Hepatocyte (in vitro differentiated cells): ENCODE results near the gene MEFV. TPM values are rescaled to one million over a fixed set of nuclear protein-coding genes. Genes with fewer than 3 reads are reported as not detected.

Experiments used
- DNase-seq: peaks from one replicate; pipeline ENCODE4 v3.0.0-alpha.2; 2016; ENCODE audit warnings: low spot score
- H2AFZ ChIP-seq: fragments of 200-600 bp; sonication (generic); 2 replicates; pipeline ENCODE4 v1.6.0; 2016; ENCODE audit warnings: antibody characterized with exemption, mild to moderate bottlenecking
- H3K27ac ChIP-seq: fragments of 200-600 bp; sonication (generic); 2 replicates; pipeline ENCODE4 v1.5.1; 2016; ENCODE audit warnings: mild to moderate bottlenecking
- H3K27me3 ChIP-seq: fragments of 200-600 bp; sonication (generic); 2 replicates; pipeline ENCODE4 v1.6.1; 2016
- H3K36me3 ChIP-seq: fragments of 200-600 bp; sonication (generic); replicated peaks from 2 replicates; pipeline ENCODE4 v1.5.1; 2016; ENCODE audit warnings: low read depth; ENCODE audit not compliant: insufficient read depth
- H3K4me1 ChIP-seq: fragments of 200-600 bp; sonication (generic); 2 replicates; pipeline ENCODE4 v1.5.1; 2016; ENCODE audit warnings: mild to moderate bottlenecking, moderate library complexity; ENCODE audit not compliant: insufficient read depth
- H3K4me2 ChIP-seq: fragments of 200-600 bp; sonication (generic); 2 replicates; pipeline ENCODE4 v1.6.0; 2016
- H3K4me3 ChIP-seq: fragments of 200-600 bp; sonication (generic); 2 replicates; pipeline ENCODE4 v1.5.1; 2016; ENCODE audit warnings: mild to moderate bottlenecking
- H3K79me2 ChIP-seq: fragments of 200-600 bp; sonication (generic); 2 replicates; pipeline ENCODE4 v1.6.0; 2017; ENCODE audit warnings: mild to moderate bottlenecking
- H3K9me2 ChIP-seq: fragments of 200-600 bp; sonication (generic); replicated peaks from 2 replicates; pipeline ENCODE4 v1.6.0; 2017; ENCODE audit warnings: mild to moderate bottlenecking; ENCODE audit not compliant: insufficient read depth
- H3K9me3 ChIP-seq: fragments of 200-600 bp; sonication (generic); 2 replicates; pipeline ENCODE4 v1.5.1; 2016; ENCODE audit warnings: low read depth, mild to moderate bottlenecking
- H4K20me1 ChIP-seq: fragments of 200-600 bp; sonication (generic); 2 replicates; pipeline ENCODE4 v1.6.0; 2016; ENCODE audit warnings: mild to moderate bottlenecking; ENCODE audit not compliant: insufficient read depth, poor library complexity, severe bottlenecking
- EZH2 ChIP-seq: fragments of 200-600 bp; sonication (generic); IDR thresholded peaks from 2 replicates; pipeline ENCODE4 v1.6.1; 2016; ENCODE audit warnings: antibody characterized with exemption, mild to moderate bottlenecking, borderline replicate concordance
- EZH2phosphoT487 ChIP-seq: fragments of 200-600 bp; sonication (generic); IDR thresholded peaks from one replicate; pipeline ENCODE4 v1.6.1; 2018; ENCODE audit warnings: antibody characterized with exemption, mild to moderate bottlenecking, low read depth, moderate library complexity; ENCODE audit not compliant: unreplicated experiment, severe bottlenecking
- WGBS: methylation state at CpG from one replicate; pipeline ENCODE4 v1.1.6; 2016; ENCODE audit warnings: low lambda C conversion rate; ENCODE audit errors: missing lambda C conversion rate; 5-methylcytosine and 5-hydroxymethylcytosine counted together
- polyA plus RNA-seq: library from polyadenylated mRNA; unstranded; fragments of >200 nt; fragmentation: Nextera tagmentation; extraction: Ambion mirVana; gene quantifications from 2 replicates; pipeline ENCODE4 v1.2.1, GENCODE V29; 2016
- total RNA-seq: library from RNA; depleted of rRNA; stranded (reverse); fragments of >200 nt; gene quantifications from 2 replicates; pipeline ENCODE4 v1.2.3, GENCODE V29; 2014
- TF ChIP-seq, protein P1 (sequence below): fragments of 200-600 bp; sonication (generic); IDR thresholded peaks from 2 replicates; pipeline ENCODE4 v1.5.1; 2016; ENCODE audit warnings: antibody characterized with exemption, mild to moderate bottlenecking; ENCODE audit not compliant: poor library complexity

MEFV gene
- total and polyA plus RNA-seq, 2 experiments from 2014 or later: 0.13 TPM; not detected in 1

DNA sequence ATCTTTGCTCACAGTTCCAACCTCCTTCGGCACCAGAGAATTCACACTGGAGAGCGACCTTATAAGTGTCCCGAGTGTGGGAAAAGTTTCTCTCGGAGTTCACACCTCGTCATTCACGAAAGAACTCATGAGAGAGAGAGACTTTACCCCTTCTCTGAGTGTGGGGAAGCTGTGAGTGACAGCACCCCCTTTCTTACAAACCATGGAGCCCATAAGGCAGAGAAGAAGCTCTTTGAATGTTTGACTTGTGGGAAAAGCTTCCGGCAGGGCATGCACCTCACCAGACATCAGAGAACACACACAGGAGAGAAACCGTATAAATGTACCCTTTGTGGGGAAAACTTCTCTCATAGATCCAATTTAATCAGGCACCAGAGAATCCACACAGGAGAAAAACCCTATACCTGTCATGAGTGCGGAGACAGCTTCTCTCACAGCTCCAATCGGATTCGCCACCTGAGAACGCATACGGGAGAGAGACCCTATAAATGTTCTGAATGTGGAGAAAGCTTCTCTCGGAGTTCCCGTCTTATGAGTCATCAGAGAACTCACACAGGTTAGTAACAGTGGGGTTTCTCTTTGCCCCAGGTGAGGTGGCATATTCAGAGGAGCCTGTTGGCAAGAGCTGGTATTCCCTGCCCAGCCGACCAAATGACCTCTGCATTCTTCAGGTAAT, 33.7 kb upstream of the MEFV start:
- no peaks in the 10 kb centered on the region for H3K9me2 ChIP-seq
- no peaks in the 10 kb centered on the region for H4K20me1 ChIP-seq
- H3K4me2 ChIP-seq: no peak overlapping the region
- TF ChIP-seq EZH2 (no peak), EZH2phosphoT487 (no peak)
- TF ChIP-seq, protein P1, sequence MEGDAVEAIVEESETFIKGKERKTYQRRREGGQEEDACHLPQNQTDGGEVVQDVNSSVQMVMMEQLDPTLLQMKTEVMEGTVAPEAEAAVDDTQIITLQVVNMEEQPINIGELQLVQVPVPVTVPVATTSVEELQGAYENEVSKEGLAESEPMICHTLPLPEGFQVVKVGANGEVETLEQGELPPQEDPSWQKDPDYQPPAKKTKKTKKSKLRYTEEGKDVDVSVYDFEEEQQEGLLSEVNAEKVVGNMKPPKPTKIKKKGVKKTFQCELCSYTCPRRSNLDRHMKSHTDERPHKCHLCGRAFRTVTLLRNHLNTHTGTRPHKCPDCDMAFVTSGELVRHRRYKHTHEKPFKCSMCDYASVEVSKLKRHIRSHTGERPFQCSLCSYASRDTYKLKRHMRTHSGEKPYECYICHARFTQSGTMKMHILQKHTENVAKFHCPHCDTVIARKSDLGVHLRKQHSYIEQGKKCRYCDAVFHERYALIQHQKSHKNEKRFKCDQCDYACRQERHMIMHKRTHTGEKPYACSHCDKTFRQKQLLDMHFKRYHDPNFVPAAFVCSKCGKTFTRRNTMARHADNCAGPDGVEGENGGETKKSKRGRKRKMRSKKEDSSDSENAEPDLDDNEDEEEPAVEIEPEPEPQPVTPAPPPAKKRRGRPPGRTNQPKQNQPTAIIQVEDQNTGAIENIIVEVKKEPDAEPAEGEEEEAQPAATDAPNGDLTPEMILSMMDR: no peak
- peaks cover 59% of the 10 kb centered on the region for H3K79me2 ChIP-seq
- peaks cover 24% of the 10 kb centered on the region for H3K36me3 ChIP-seq
- H2AFZ ChIP-seq: no peak overlapping the region
- H3K4me1 ChIP-seq: no peaks in the 10 kb centered on the region
- no peak overlapping the region for H3K27ac ChIP-seq
- no peaks in the 10 kb centered on the region for H3K27me3 ChIP-seq
- WGBS: 98% methylated on average over 16 of the region's 16 CpGs
- DNase-seq: no peak
- peaks cover 51% of the 10 kb centered on the region for H3K9me3 ChIP-seq
- H3K4me3 ChIP-seq: no peak overlapping the region

DNA sequence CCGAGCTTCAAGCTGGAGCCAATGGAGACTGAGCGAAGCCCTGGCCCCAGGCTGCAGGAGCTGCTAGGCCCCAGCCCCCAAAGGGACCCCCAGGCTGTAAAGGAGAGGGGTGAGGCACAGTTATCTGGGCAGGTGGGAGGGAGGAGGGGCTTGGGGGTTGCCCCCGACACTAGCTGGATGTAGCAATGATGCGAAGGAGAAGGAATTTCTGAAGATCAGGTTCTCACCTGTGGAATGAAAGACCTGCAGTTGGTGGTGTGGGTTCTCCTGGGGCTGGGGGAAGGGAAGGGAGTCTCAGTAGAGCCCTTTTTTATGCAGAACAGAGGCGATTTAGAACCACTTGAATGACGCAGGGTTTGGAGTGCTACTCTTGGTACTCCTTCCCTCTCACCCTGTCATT, 28.7 kb upstream of the MEFV start:
- DNase-seq: no peak
- Histone ChIP-seq H3K27me3 (no peaks in the 10 kb centered on the region), H4K20me1 (no peaks in the 10 kb centered on the region), H3K9me3 (peaks cover 28% of the 10 kb centered on the region), H3K79me2 (peaks cover 65% of the 10 kb centered on the region), H3K4me1 (peaks cover 10% of the 10 kb centered on the region), H3K4me3 (peak overlapping the region; percentile 89), H3K27ac (no peak overlapping the region), H3K36me3 (peaks cover 14% of the 10 kb centered on the region), H3K9me2 (no peaks in the 10 kb centered on the region), H2AFZ (no peak overlapping the region), H3K4me2 (peak overlapping the region; percentile 95)
- TF ChIP-seq EZH2phosphoT487: no peak
- no peak for TF ChIP-seq EZH2
- TF ChIP-seq, protein P1: no peak
- WGBS: 83% methylated on average over 6 of the region's 6 CpGs

DNA sequence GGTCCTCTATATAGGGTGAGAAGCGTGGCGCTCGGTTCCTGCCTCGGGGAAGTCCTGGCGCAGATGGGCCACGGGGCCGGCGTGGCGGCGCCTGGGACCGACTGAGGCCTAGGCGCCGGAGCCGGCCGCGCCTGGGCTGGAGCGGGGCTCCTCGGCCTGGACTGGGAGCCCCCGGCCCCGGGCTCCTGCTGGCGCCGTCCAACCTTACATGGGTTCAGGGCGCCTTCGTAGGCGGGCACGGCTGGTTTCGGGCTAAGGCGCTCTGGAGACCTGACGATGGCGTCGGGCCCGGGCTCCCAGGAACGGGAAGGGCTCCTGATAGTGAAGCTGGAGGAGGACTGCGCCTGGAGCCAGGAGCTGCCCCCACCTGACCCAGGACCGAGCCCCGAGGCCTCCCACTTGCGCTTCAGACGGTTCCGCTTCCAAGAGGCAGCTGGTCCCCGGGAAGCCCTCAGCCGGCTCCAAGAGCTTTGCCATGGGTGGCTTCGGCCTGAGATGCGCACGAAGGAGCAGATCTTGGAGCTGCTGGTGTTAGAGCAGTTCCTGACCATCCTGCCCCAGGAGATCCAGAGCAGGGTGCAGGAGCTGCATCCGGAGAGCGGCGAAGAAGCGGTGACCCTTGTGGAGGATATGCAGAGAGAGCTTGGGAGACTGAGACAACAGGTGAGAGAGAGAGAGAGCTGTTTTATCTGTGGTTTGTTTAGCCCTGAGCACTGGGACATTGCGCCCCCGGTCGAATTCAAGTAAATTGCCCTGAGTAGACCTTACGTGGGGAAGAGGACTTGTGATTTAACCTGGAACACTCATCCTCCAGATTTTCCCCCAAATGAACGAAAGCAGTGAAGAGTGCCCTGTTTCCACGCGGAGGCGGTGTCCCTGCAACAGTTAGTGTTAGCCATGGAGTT, 27.4 kb upstream of the MEFV start:
- H3K9me3 ChIP-seq: peaks cover 15% of the 10 kb centered on the region
- no peak for DNase-seq
- peaks cover 10% of the 10 kb centered on the region for H3K4me1 ChIP-seq
- peak overlapping the region; percentile 100 for H3K27ac ChIP-seq
- WGBS: 7% methylated on average over 56 of the region's 56 CpGs
- H3K27me3 ChIP-seq: no peaks in the 10 kb centered on the region
- H2AFZ ChIP-seq: peak overlapping the region; percentile 38
- TF ChIP-seq, protein P1: no peak
- TF ChIP-seq EZH2: no peak
- TF ChIP-seq EZH2phosphoT487: no peak
- peak overlapping the region; percentile 89 for H3K4me3 ChIP-seq
- peak overlapping the region; percentile 95 for H3K4me2 ChIP-seq
- H3K79me2 ChIP-seq: peaks cover 56% of the 10 kb centered on the region
- H3K9me2 ChIP-seq: no peaks in the 10 kb centered on the region
- H3K36me3 ChIP-seq: peaks cover 5% of the 10 kb centered on the region
- H4K20me1 ChIP-seq: no peaks in the 10 kb centered on the region
